SK-N-SH (cell line): ENCODE results near the gene KLHDC7A. TPM values are rescaled to one million over a fixed set of nuclear protein-coding genes. Genes with fewer than 3 reads are reported as not detected.

Experiments
- CTCF ChIA-PET: fragments of 300-600, 350-600 bp; formaldehyde crosslinking; extraction: SDS; loops from one replicate; lab custom pipeline; 2021; lab: Yijun Ruan, JAX
- POLR2A ChIA-PET: fragments of 350-600 bp; sonication (Branson Sonifier 250); formaldehyde crosslinking; extraction: SDS; loops from one replicate; lab custom pipeline; 2020; ENCODE audit warnings: antibody characterized with exemption, inconsistent platforms; lab: Yijun Ruan, JAX
- DNase-seq: peaks from one replicate; pipeline ENCODE4 v3.0.0; 2012
- H2AFZ ChIP-seq: fragments of 200-600 bp; sonication (generic); 2 replicates; pipeline ENCODE4 v1.8.1; 2016; ENCODE audit warnings: antibody characterized with exemption, mild to moderate bottlenecking, low read depth
- H3F3A ChIP-seq: fragments of 200-600 bp; sonication (generic); replicated peaks from 2 replicates; pipeline ENCODE3; 2016; ENCODE audit warnings: antibody characterized with exemption, mild to moderate bottlenecking; ENCODE audit not compliant: insufficient read depth
- H3K27ac ChIP-seq, 2 experiments: fragments of 200-500 bp in 1 of 2; fragments of 200-600 bp in 1 of 2; sonication (Bioruptor generic) in 1 of 2; sonication (generic), shearing (Covaris generic) in 1 of 2; 2 replicates each; pipeline versions ENCODE4 v1.5.1 to v1.6.1; 2014 to 2016; ENCODE audit warnings: low read depth in 2 of 2, inconsistent platforms in 1 of 2, low read length in 1 of 2, mild to moderate bottlenecking in 1 of 2, mixed read lengths in 1 of 2
- H3K27me3 ChIP-seq: fragments of 200-600 bp; sonication (generic), shearing (Covaris generic); 2 replicates; pipeline ENCODE4 v1.6.1; 2016; ENCODE audit warnings: mixed run types; ENCODE audit not compliant: insufficient read depth
- H3K36me3 ChIP-seq, 2 experiments: fragments of 200-500 bp in 1 of 2; fragments of 200-600 bp in 1 of 2; sonication (Bioruptor generic) in 1 of 2; sonication (generic) in 1 of 2; replicated peaks in 1 of 2; 2 replicates each; pipeline versions ENCODE3 to v1.5.1; 2014 to 2016; ENCODE audit warnings: low read length in 1 of 2, mild to moderate bottlenecking in 1 of 2; ENCODE audit not compliant: insufficient read depth in 2 of 2, control insufficient read depth in 1 of 2
- H3K4me1 ChIP-seq, 2 experiments: fragments of 200-500 bp in 1 of 2; fragments of 200-600 bp in 1 of 2; sonication (Bioruptor generic) in 1 of 2; sonication (generic), shearing (Covaris generic) in 1 of 2; 2 replicates each; pipeline versions ENCODE4 v1.5.1 to v1.6.1; 2014 to 2016; ENCODE audit warnings: low read depth in 1 of 2, low read length in 1 of 2, mixed run types in 1 of 2; ENCODE audit not compliant: insufficient read depth in 2 of 2, control insufficient read depth in 1 of 2
- H3K4me2 ChIP-seq: fragments of 200-600 bp; sonication (generic), shearing (Covaris generic); 2 replicates; pipeline ENCODE4 v1.6.1; 2017; ENCODE audit warnings: mixed run types
- H3K4me3 ChIP-seq, 2 experiments: fragments of 200-500 bp in 1 of 2; fragments of 200-600 bp in 1 of 2; sonication (Bioruptor generic) in 1 of 2; sonication (generic), shearing (Covaris generic) in 1 of 2; 2 replicates each; pipeline versions ENCODE4 v1.5.1 to v1.8.1; 2014 to 2016; ENCODE audit warnings: low read depth in 2 of 2, inconsistent platforms in 1 of 2, low read length in 1 of 2, mild to moderate bottlenecking in 1 of 2, mixed read lengths in 1 of 2, moderate library complexity in 1 of 2
- H3K79me2 ChIP-seq: fragments of 200-600 bp; sonication (generic); 2 replicates; pipeline ENCODE4 v1.8.1; 2017; ENCODE audit warnings: mild to moderate bottlenecking; ENCODE audit not compliant: insufficient read depth
- H3K9ac ChIP-seq: fragments of 200-600 bp; sonication (generic); 2 replicates; pipeline ENCODE4 v1.6.1; 2017; ENCODE audit warnings: mixed run types
- H3K9me2 ChIP-seq: fragments of 200-600 bp; sonication (generic); 2 replicates; pipeline ENCODE4 v1.6.1; 2017; ENCODE audit warnings: mixed run types
- H3K9me3 ChIP-seq: fragments of 200-600 bp; sonication (generic); 2 replicates; pipeline ENCODE4 v1.6.1; 2017; ENCODE audit warnings: mixed run types, mild to moderate bottlenecking, moderate library complexity
- H4K20me1 ChIP-seq: fragments of 200-600 bp; sonication (generic); 2 replicates; pipeline ENCODE4 v1.6.1; 2017; ENCODE audit warnings: mild to moderate bottlenecking, mixed run types; ENCODE audit not compliant: insufficient read depth
- CHD2 ChIP-seq: fragments of 150-350 bp; IDR thresholded peaks from 2 replicates; pipeline ENCODE4 v1.6.1; 2018; ENCODE audit warnings: low read length; ENCODE audit not compliant: partially characterized antibody
- EP300 ChIP-seq, 2 experiments: IDR thresholded peaks; 2 replicates each; pipeline versions ENCODE4 v1.4.0 to v1.6.1; 2012; ENCODE audit warnings: borderline replicate concordance in 1 of 2, low read depth in 1 of 2, low read length in 1 of 2
- GABPA ChIP-seq: IDR thresholded peaks from 2 replicates; pipeline ENCODE4 v1.4.0; 2012; ENCODE audit warnings: low read depth, mild to moderate bottlenecking
- GATA2 ChIP-seq: sonication (generic); formaldehyde crosslinking; IDR thresholded peaks from 2 replicates; pipeline ENCODE4 v1.5.0; 2020; ENCODE audit warnings: mild to moderate bottlenecking, missing genetic modification reagents
- IRF3 ChIP-seq: fragments of 150-350 bp; IDR thresholded peaks from 2 replicates; pipeline ENCODE4 v1.6.1; 2016; ENCODE audit warnings: mild to moderate bottlenecking, low read depth, low read length
- MAX ChIP-seq: IDR thresholded peaks from 2 replicates; pipeline ENCODE4 v1.4.0; 2012; ENCODE audit warnings: low read depth
- NFIC ChIP-seq: IDR thresholded peaks from 2 replicates; pipeline ENCODE4 v1.4.0; 2012; ENCODE audit warnings: borderline replicate concordance
- NRF1 ChIP-seq: IDR thresholded peaks from 2 replicates; pipeline ENCODE4 v1.6.1; 2012; ENCODE audit warnings: low read depth, mild to moderate bottlenecking, low read length
- RCOR1 ChIP-seq: fragments of 150-350 bp; IDR thresholded peaks from 2 replicates; pipeline ENCODE4 v1.6.1; 2017; ENCODE audit warnings: antibody characterized with exemption, low read length
- SIN3A ChIP-seq: IDR thresholded peaks from 2 replicates; pipeline ENCODE4 v1.6.1; 2012; ENCODE audit warnings: low read depth, mild to moderate bottlenecking, low read length, moderate library complexity, borderline replicate concordance
- TCF12 ChIP-seq: IDR thresholded peaks from 2 replicates; pipeline ENCODE4 v1.4.0; 2012
- TEAD4 ChIP-seq: IDR thresholded peaks from 2 replicates; pipeline ENCODE4 v1.4.0; 2012; ENCODE audit warnings: mild to moderate bottlenecking, borderline replicate concordance; ENCODE audit not compliant: insufficient read depth
- YY1 ChIP-seq: IDR thresholded peaks from 2 replicates; pipeline ENCODE4 v1.4.0; 2012; ENCODE audit warnings: low read depth, mild to moderate bottlenecking
- WGBS: methylation state at CpG from one replicate; pipeline ENCODE4 v1.1.6; 2017; ENCODE audit warnings: low lambda C conversion rate; 5-methylcytosine and 5-hydroxymethylcytosine counted together
- polyA plus RNA-seq, 3 experiments: library from polyadenylated mRNA; depleted of rRNA; stranded (reverse); fragments of >200 nt; gene quantifications; 2 replicates each; pipeline ENCODE4 v1.2.3, GENCODE V29; 2012
- TF ChIP-seq, protein P1 (sequence below): fragments of 150-350 bp; IDR thresholded peaks from 2 replicates; pipeline ENCODE4 v1.6.1; 2017; ENCODE audit warnings: antibody characterized with exemption, low read length, low read depth, borderline replicate concordance

Gene KLHDC7A
- polyA plus RNA-seq, 1 of the 3 experiments (the other 2 are of a cell fraction), result not detected

GRCh38 chr1:18495635-18496034, 14.9 kb downstream of the KLHDC7A start:
- Histone ChIP-seq H3K4me3 (no peak overlapping the region), H3K9me3 (no peaks in the 10 kb centered on the region), H3K9me2 (no peaks in the 10 kb centered on the region), H3K4me1 (no peaks in the 10 kb centered on the region), H3K27ac (no peak overlapping the region), H3K36me3 (no peaks in the 10 kb centered on the region), H3K9ac (no peak overlapping the region)
- WGBS, result 31% methylated on average over 5 of the region's 5 CpGs
- TF ChIP-seq RCOR1 (no peak), SIN3A (no peak), YY1 (no peak), EP300 (IDR thresholded peaks at IDR 0.05; ENCODE audit: borderline replicate concordance in 1 of 2, low read depth in 1 of 2, low read length in 1 of 2) (no peak), GATA2 (CRISPR knock-in tag) (no peak), GABPA (no peak)
- TF ChIP-seq, all 33 proteins: peak for 0
- Histone ChIP-seq H2AFZ (no peak overlapping the region), H3K79me2 (no peaks in the 10 kb centered on the region), H4K20me1 (no peaks in the 10 kb centered on the region), H3K4me2 (no peak overlapping the region), H3K27me3 (no peaks in the 10 kb centered on the region), H3F3A (no peaks in the 10 kb centered on the region)
- CTCF ChIA-PET, result interaction anchor here (1.5 kb wide), 1 partner anchor 86 kb away, joined by 5 read pairs; no protein-coding TSS in a partner anchor
- no peak for DNase-seq
- POLR2A ChIA-PET, result no interaction called here

GRCh38 chr1:18496056-18496455, 15.3 kb downstream of the KLHDC7A start:
- Histone ChIP-seq H3K9ac (no peak overlapping the region), H3F3A (no peaks in the 10 kb centered on the region), H3K4me2 (no peak overlapping the region), H3K4me1 (no peaks in the 10 kb centered on the region), H3K36me3 (no peaks in the 10 kb centered on the region), H3K27ac (no peak overlapping the region), H3K79me2 (no peaks in the 10 kb centered on the region), H3K27me3 (no peaks in the 10 kb centered on the region), H4K20me1 (no peaks in the 10 kb centered on the region), H2AFZ (no peak overlapping the region), H3K9me3 (no peaks in the 10 kb centered on the region), H3K4me3 (no peak overlapping the region), H3K9me2 (no peaks in the 10 kb centered on the region)
- WGBS, result 8% methylated on average over 1 of the region's 1 CpG
- no peak for DNase-seq
- no peak for TF ChIP-seq IRF3
- no peak for TF ChIP-seq NFIC
- TF ChIP-seq TEAD4, result no peak
- no peak for TF ChIP-seq CHD2
- no peak for TF ChIP-seq SIN3A
- TF ChIP-seq NRF1, result no peak
- no peak for TF ChIP-seq EP300 (IDR thresholded peaks at IDR 0.05; ENCODE audit: borderline replicate concordance in 1 of 2, low read depth in 1 of 2, low read length in 1 of 2)
- TF ChIP-seq MAX, result no peak
- no peak for TF ChIP-seq TCF12
- TF ChIP-seq, protein P1, sequence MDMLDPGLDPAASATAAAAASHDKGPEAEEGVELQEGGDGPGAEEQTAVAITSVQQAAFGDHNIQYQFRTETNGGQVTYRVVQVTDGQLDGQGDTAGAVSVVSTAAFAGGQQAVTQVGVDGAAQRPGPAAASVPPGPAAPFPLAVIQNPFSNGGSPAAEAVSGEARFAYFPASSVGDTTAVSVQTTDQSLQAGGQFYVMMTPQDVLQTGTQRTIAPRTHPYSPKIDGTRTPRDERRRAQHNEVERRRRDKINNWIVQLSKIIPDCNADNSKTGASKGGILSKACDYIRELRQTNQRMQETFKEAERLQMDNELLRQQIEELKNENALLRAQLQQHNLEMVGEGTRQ, result no peak
- POLR2A ChIA-PET, result no interaction called here
- CTCF ChIA-PET, result interaction anchor here (1.5 kb wide), 1 partner anchor 86 kb away, joined by 5 read pairs; no protein-coding TSS in a partner anchor
